NCI-H82 treated with DMSO at 0.1 percent for 48 hours (cell line): ENCODE data around the gene MAP3K20.
"Not testable (repeated sequence)": the region's sequence is repeated elsewhere in the genome, so short reads cannot be mapped to it uniquely, and the experiment has no call there.

Experiments used
- DNase-seq: peaks from one replicate; lab custom pipeline; 2025; ENCODE audit not compliant: unreplicated experiment; lab: John Stamatoyannopoulos, UW

Gene MAP3K20

DNA sequence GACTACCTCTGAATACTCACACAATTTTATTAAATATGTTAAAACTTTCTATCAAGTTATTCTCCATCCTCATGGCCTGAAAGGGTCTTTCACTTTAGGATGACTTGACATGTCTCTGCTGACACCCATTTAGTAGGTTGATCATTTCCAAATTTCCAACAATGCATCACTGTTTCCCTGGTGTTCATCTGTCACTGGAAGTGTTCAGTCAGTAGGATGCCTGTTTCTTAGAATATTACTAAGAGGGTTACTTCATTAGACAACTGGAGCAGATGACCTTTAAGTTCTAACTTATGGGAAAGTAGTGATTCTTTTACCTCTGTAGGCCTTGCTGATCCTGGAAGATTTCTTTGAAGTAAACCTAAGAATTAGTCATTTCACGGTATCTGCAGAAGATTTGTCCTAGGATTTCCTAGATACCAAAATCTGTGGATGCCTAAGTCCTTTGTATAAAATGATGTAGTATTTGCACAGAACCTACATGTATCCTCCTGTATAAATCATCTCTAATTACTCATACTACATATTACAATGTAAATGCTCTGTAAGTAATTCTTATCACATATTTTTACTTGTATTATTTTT lies 77.7 kb downstream of the MAP3K20 start:
- no peak for DNase-seq

DNA sequence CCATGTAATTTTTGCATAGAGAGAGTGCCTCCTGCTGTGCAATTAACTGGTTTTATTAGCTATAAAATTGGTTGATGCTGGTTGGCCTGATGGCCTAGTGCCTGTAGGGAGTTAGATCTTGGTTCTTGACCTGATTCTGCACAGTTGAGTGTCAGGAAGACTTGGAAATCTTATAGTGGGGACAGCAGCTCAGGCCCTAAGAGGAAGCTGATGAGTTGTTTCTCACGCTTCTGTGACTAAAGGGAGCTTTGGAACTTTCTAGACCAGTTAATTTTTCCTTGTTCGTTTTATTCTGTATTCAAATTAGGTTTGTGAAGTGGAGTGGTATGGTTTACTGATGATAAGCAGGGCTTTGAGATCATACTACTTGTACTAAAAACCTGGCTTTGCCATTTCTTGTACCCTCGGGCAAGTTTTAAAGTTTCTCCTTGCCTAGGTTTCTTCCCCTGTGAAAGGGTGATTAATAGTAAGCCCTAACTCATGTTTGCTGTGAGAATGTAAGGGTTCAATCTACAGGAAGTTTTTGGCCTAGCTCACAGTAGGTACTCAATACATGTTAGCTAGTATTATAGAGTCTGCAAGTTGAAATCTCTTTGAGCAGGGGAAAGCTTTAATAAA lies 82.1 kb downstream of the MAP3K20 start:
- DNase-seq, result no peak

DNA sequence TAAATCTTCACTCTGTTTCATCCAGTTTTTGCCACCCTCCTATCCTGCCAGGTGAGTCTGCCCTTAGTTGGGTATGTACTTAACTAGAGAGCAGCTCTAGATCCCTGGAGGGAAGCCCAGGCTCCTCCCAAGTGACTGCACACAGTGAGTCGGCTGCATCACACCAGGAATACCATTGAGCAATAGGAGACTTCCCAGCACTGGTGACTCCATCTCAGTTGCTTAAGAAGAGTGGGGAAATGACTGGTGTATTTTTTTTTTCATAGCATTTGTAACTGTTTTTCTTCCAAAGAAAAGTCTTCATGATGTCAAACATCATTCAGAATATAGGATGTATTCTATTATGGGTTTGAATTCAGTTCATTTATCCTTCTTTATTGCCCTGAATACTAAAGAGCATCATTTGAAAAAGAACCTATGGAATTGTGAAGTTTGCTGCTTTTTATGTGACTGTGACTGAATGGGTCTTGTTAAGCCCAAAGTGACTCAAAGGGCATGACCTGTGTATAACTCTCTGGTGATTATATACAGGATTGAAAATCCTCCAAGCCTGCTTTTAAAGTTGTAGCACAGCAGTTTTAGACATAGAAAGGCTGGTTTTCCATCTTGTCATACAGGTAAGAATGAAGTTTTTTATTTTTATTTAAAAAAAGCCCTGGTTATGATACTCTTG lies 84.3 kb downstream of the MAP3K20 start:
- no peak for DNase-seq

DNA sequence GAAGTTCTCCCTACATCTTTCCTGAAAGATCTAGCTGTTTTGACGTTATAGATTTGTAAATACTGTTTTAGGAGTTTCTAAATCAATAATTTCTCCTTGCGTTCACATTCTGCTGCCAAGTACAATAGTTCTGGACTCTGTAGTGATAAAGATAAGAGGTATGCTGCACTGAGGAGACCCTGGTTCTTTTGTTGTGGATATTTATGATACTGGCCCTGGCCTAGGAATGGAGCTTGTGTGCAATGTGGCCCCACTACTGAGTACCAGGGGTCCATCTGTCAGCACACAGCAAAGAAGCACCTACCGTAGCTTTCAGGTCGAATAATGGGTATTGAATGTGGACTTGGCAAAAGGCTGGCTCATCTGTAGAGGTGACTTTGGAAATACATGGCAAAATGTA lies 85.0 kb downstream of the MAP3K20 start:
- DNase-seq, result no peak

DNA sequence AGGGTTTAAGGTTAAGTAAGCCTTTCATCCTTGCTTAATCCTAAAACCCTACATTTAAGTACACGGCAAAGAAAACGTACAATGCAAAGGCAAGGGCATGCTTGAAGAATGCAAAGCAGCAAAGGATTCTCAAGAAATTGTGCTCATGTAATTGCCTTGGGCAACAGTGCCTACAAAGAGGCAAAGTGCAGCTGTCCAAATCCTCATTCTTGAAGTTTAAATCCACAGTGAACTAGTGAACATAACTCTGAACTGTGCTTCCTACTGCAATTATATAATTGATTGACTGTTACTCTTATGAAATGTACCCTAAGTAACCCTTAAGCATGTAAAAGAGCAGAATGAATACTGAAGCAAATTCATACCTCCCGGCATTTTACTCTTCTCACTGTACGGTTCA lies 85.4 kb downstream of the MAP3K20 start:
- no peak for DNase-seq

DNA sequence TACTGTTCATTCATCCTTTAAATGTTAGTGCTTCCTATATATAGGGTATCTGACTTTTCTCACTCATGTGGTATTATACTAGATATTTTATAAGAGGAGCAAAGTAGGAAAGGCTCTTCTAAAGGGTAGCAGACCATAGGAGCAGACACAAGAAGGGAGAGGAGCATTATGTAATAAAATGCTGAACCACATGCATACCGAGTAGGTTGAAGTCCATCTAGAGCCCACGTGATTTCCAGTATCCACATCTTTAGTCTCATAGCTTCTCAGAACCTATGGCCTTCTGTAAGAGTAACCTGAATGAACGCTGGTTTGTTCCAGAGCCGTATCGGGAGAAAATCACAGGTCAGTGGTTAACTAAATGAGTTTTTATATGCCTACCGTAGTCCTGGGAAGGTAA lies 85.9 kb downstream of the MAP3K20 start:
- no peak for DNase-seq

DNA sequence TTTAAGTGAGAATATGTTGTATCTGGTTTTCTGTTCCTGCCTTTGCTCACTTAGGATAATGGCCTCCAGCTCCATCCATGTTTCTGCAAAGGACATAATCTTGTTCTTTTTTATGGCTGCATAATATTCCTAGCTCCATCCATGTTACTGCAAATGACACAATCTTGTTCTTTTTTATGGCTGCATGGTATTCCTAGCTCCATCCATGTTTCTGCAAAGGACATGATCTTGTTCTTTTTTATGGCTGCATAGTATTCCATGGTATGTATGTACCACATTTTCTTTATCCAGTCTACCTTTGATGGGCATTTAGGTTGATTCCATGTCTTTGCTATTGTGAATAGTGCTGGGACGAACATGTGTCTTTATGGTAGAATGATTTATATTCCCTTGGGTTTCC lies 87.7 kb downstream of the MAP3K20 start:
- not testable (repeated sequence) for DNase-seq

DNA sequence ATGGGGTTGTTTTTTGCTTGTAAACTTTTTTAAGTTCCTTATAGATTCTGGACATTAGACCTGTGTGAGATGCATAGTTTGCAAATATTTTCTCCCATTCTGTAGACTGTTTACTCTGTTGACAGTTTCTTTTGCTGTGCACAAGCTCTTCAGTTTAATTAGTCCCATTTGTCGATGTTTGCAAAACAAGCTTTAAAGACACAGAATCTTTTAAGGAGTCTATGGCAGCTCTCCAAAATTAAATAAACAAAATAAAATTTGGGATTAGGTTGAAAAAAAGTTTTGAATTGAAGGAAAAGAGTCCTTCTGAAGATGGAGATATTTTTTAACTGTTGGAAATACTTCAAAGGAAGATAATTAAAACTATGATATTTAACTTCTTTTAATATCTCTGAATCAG lies 88.8 kb downstream of the MAP3K20 start:
- DNase-seq, result no peak

DNA sequence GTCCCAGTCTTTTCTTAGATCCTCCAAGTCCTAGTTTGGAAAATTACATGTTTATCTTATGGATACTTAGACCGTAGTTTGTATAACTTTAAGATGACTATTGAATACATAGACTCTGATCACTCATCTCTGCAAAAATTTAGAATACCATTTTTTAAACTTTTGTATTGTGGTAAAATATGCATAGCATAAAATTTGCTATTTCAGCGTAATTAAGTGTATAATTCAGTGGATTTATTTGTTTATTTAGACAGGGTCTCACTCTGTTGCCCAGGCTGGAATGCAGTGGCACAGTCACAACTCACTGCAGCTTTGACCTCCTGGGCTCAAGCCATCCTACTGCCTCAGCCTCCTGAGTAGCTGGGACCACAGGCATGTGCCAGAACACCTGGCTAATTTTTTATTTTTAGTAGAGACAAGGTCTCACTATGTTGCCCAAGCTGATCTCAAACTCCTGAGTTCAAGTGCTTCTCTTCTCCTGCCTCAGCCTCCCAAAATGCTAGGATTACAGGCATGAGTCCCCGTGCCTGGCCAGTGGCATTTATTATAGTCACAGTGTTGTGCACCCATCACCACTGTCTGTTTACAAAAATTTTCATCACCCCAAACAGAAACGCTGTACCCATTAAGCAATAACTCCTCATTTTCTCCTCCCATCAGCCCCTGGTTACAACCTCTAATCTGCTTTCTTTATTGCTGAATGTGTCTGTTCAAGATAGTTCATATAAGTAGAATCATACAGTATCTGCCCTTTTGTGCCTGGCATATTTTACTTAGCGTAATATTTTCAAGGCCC lies 90.0 kb downstream of the MAP3K20 start:
- no peak for DNase-seq

DNA sequence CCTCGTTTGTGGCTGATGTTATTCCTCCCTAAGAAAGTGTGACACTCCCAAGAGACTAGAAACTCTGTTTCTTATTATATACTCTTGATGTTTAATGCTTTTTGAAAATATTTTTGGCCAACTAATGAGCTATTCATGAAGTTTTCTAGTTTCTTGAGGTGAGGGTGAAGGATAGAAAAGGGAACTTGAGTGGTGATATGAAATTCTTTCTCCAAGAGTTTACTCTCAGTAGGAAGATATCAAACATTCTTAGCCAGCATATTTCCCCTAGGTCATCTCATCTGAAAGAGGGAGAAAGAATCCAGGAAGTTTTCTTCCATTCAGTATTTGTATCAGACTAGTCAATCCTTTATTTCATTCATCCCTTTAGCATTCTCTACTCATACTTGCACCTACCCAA lies 95.7 kb downstream of the MAP3K20 start:
- DNase-seq, result no peak

DNA sequence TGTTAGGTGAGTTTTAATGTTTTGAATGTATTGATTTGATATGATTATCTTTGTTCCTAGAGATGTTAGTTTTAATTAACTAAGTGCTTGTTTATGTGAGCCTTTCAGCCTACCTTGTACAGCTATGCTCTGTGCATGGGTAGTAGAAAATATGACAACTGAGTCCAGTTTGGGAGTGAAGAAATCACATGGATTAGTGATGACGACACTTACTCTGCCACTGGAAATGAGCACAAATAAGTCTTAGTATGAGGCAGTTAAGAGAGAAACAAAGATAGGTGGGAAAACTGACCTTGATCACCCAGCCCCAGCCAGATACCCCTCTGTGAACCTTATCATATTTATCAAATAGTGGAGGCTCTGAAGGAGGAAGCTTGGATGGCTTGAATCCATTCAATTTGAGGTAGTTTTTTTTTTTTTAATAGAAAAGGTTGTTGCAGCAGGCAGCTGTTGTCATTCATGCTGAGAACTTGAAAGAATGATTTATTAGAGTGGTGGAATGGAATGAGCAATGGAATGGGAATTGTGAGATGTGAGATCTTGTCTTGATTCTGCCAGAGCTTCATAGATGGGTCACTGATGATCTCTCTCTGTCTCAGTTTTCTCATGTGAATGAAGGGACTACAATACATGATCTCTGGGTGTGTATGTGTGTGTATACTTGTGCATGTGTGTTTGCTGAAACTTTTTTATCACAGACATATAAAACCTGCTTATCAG lies 96.4 kb downstream of the MAP3K20 start:
- no peak for DNase-seq

DNA sequence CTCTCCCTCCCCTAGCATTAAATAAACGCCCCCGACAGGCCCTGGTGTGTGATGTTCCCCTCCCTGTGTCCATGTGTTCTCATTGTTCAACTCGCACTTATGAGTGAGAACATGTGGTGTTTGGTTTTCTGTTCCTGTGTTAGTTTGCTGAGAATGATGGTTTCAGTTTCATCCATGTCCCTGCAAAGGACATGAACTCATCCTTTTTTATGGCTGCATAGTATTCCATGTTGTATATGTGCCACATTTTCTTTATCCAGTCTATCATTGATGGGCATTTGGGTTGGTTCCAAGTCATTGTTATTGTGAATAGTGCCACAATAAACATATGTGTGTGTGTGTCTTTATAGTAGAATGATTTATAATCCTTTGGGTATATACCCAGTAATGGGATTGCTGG lies 98.7 kb downstream of the MAP3K20 start:
- not testable (repeated sequence) for DNase-seq

DNA sequence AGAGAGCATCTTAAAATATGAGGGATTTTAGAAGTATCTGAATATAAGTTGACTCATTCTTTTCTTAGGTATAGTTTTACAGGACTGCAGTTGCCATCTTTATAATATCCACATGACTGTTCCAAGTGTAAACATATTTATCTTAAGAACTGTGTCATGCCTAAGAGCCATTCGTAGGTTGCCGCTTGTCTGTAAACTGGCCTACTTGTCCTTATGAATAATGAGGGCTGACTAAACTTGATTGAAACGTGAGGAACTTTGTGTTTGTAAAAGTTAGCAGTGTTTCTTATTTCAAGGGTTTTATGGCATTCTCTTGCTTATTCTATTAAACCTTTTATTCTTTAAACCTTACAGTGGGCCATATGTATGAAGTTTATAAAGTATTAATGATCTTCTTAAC lies 99.6 kb downstream of the MAP3K20 start:
- DNase-seq, result no peak

DNA sequence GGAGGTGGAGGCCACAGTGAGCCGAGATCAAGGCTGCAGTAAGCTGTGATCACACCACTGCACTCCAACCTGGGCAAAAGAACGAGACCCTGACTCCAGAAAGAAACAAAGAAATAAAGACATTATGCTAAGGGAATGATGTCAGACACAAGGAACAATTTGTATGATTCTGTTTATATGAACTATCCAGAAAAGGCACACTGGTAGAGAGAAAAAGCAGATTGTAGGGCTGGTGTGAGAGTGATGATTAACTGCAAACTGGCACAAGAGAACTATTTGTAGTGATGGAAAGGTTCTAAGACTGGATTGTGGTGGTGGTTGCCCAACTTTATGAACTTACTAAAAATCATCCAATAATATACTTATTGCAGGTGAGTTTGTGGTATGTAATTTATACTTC lies 106.3 kb downstream of the MAP3K20 start:
- no peak for DNase-seq

DNA sequence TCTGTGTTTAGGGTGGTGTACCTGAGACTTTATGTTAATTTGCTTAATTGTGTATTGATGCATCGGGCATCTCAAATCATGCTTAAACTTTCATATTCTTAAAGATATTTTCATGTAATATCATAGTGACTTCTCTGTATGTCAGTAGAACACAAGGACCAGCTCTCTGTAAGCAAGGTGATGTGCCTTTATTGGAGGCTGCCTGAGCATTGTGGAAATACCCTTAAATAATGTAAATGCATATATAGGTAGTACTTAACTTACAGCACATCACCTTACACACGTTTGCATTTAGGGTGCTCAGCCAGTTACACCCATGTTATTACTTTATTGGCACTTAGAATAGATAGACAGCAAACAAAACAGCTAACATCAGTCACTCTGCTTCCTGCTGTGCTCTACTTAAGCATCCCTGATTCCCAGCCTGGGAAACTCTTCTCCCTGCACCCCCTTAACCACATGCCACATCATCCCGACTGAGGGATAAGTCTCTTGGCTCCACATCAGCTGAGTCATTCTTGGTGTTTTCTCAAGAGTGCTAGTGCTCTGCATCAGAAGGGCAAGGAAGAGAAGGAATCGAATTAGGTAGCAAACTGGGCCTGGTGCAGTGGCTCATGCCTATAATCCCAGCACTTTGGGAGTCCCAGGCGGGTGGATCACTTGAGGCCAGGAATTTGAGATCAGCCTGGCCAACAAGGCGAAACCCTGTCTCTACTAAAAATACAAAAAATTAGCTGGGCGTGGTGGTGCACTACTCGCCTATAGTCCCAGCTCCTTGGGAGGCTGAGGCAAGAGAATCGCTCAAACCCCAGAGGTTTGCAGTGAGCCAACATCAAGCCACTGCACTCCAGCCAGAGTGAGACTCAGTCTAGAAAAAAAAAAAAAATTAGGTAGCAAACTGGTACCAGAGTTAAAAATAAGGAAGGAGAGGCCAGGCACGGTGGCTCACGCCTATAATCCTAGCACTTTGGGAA lies 108.7 kb downstream of the MAP3K20 start:
- no peak for DNase-seq

DNA sequence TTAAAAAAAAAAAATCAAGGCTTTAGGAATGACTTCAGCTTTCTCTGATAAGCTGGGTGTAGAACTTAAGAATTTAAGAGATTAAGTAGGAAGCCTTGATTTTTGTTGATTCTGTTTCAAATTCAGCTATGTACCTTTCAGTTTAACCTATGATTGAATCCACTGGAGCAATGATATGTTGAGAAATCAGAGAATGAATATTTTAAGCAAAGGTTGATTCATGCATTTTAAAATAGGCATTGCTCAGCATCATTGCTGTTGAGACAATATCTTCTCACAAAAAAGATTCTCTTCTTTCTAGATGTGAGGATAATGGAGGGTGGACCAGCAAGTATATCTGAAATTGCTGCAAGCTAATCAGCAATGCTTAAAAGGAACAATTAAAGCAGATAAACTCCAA lies 109.8 kb downstream of the MAP3K20 start:
- DNase-seq, result no peak

DNA sequence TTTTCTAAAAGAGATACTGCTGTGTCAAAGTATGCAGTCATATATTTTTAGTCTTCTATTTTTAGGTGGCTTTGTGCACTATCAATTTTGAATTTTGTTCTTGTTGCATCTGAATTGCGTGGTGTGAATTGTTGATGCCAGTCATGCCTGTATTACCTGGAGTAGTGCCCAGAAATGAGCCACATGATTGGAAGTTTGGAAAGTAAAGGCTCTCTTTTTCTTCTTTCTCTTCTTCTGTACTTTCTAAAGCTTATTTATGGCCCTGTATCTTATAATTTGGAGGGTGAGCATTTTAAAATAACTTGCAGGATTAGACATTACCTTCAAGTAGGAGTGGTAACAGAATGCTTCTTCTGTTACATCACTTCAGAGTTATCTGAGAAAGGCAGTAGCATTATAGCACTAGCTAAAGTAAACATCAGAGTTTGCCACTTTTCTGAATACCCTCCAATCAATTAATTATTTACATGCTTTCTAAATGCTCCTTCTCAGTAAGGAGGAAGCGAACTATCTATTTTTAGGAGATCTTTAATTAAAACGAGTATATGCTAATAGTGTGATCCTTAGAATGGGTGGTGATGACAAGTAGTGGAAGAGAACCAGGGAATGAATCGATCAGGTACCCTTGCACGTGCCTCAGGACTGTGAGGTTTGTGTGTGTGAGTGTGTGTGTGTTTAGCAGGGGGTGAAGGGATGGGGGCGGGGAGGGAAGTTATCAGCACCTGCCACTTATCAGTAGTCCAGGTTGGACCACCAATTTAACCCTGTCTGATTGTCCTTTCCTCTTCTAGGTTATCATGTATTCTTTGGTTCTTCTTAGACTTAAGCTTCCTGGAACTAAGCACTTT lies 112.5 kb downstream of the MAP3K20 start:
- no peak for DNase-seq

DNA sequence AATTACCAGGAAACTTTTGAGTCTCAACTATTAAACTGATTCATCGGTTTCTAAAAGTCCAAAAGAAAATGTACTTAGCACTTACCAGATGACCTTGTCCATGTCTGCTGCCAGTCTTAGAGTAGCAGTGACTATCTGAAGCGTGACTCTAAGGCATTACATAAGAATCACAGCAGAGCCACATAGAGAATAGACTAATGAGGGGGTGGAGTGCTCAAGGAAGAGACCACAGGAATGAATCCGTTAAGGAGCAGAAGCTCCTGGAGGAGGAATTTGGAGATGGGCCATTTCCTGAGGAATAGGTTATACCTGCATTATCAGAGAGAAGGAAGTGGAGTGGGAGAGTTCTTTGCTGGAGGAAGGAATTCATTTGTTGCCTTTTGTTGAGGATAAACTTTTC lies 116.0 kb downstream of the MAP3K20 start:
- no peak for DNase-seq

DNA sequence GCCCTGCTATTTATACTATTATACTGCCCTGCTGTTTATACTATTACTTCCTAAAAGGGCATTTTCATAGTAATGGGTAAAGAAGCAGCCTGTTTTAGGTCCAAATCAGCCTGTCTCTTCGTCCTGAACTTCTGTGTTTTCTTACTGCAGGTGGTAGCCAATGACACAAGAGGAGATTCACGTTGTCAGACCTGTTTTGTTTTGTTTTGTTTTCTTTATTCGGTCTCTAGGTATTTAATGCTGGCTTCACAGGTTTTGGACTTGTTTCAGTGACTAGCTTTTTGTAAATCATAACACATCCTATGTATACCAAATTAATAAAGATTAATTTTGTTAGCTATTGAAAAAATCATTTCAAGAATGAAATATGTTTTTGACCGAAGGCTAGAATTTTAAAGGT lies 116.4 kb downstream of the MAP3K20 start:
- DNase-seq, result no peak
